GM19372 (cell line): ENCODE measurements around the gene ATRAID.

ENCODE experiments used
- ATAC-seq: cut with Tn5 transposase; IDR thresholded peaks from one replicate; pipeline ENCODE4 v1.9.1; 2021; ENCODE audit warnings: mild to moderate bottlenecking, low read depth, moderate library complexity; ENCODE audit not compliant: unreplicated experiment

The ATRAID gene

GRCh38 chr2:27217173-27218121 lies 5.6 kb downstream of the ATRAID start, which contains the start of gene CAD:
TSS of gene CAD (plus strand) at chr2:27217369. CDS start at chr2:27217552, 183 bp downstream.
- ATAC-seq: peak; percentile 66

- no peak for ATAC-seq
These were observed 6.8 kb downstream of the ATRAID start for GRCh38 chr2:27218614-27219013.

DNA sequence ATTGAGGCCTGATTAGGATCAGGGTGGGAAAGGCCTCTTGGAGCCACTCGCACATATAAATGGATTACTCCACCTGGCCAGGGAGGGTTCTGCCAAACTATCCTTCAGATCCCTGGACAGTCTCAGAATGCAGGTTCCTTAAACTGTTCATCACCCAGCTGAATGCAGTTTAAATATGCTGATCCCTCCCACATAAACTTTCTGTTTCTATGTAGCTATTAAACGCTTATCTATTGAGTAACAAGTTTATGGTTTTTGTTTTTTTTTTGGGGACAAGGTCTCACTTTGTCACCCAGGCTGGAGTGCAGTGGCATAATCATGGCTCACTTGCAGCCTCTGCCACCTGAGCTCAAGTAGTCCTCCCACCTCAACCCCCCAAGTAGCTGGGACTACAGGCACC lies 7.2 kb downstream of the ATRAID start:
- no peak for ATAC-seq

GRCh38 chr2:27220091-27220490 lies 8.2 kb downstream of the ATRAID start:
- no peak for ATAC-seq

DNA sequence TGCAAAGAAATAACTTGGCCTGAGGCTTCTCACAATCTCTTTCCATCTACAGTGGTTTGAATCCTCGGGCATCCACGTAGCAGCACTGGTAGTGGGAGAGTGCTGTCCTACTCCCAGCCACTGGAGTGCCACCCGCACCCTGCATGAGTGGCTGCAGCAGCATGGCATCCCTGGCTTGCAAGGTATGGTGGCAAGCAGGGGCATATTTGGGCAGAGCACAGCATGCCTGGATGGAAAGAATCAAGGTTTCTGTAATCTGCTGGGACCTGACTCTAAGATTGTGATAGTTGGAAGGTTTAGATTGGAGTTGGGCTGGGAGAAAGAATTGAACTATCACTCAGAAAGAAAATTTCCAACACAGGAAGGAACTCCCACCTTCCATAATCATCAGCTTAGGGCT lies 9.3 kb downstream of the ATRAID start:
- ATAC-seq: no peak

DNA sequence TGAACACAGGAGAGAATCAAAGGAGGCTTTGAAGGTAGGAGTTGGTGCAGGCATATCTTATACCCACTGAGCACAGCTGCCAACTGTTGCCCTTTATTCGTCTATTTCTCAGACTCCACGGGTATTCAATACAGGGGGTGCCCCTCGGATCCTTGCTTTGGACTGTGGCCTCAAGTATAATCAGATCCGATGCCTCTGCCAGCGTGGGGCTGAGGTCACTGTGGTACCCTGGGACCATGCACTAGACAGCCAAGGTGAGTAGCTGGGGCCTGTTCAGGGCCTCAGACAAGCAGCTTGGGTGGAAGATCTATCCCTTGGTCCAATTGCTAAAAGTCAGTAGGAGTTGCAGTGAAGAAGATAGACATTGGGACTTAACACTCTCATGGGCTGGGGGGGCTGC lies 10.6 kb downstream of the ATRAID start:
- ATAC-seq: no peak

- no peak for ATAC-seq
These were observed 11.6 kb downstream of the ATRAID start for GRCh38 chr2:27223416-27223815.

GRCh38 chr2:27225526-27225925 lies 13.7 kb downstream of the ATRAID start:
- ATAC-seq: no peak

GRCh38 chr2:27227501-27227900 lies 15.7 kb downstream of the ATRAID start:
- ATAC-seq: no peak

GRCh38 chr2:27231921-27232320 lies 20.1 kb downstream of the ATRAID start:
- no peak for ATAC-seq

- no peak for ATAC-seq
These were observed 21.5 kb downstream of the ATRAID start for GRCh38 chr2:27233341-27233740.

DNA sequence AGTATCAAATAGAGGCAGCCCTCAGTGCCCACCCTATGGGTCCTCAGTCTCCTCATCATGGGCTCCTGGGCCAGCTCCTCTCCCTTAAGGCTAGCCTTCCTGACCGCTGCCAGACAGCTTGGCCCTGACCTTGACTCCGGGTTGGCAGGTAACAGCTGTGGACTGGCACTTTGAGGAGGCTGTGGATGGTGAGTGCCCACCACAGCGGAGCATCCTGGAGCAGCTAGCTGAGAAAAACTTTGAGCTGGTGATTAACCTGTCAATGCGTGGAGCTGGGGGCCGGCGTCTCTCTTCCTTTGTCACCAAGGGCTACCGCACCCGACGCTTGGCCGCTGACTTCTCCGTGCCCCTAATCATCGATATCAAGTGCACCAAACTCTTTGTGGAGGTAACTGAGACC lies 24.3 kb downstream of the ATRAID start:
- no peak for ATAC-seq

DNA sequence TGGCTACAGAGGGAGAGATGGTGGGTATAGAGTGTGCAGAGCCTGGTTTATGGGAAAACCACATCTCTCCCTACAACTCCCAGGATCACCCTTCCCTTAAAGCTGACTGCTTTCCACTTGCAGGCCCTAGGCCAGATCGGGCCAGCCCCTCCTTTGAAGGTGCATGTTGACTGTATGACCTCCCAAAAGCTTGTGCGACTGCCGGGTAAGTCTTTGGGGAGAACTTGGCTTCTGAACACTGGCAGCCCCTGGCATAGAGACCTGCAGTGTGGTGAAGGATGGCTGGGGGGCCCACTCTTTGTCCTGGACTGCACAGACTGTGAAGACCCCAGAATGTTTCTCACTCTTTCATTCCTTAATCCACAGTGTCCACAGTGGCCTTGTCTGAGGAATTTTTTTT lies 24.8 kb downstream of the ATRAID start:
- no peak for ATAC-seq

DNA sequence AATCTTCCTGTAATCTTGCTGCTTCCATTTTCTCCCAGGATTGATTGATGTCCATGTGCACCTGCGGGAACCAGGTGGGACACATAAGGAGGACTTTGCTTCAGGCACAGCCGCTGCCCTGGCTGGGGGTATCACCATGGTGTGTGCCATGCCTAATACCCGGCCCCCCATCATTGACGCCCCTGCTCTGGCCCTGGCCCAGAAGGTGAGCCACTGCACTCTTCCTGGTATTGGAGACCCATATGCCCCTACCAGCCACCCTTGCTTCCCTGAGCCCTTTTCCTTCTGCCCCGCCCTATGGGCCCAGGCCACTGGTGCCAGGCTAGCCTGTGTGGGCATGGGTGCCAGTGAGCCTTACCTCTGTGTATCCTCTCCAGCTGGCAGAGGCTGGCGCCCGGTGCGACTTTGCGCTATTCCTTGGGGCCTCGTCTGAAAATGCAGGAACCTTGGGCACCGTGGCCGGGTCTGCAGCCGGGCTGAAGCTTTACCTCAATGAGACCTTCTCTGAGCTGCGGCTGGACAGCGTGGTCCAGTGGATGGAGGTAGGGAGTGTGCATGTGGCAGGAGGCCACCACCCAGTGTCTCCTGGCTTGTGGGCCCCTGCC lies 25.6 kb downstream of the ATRAID start:
- ATAC-seq: no peak

GRCh38 chr2:27238976-27239375 lies 27.1 kb downstream of the ATRAID start:
- ATAC-seq: no peak

GRCh38 chr2:27240406-27240805 lies 28.6 kb downstream of the ATRAID start:
- no peak for ATAC-seq

GRCh38 chr2:27241761-27242613 lies 30.1 kb downstream of the ATRAID start:
- no peak for ATAC-seq

DNA sequence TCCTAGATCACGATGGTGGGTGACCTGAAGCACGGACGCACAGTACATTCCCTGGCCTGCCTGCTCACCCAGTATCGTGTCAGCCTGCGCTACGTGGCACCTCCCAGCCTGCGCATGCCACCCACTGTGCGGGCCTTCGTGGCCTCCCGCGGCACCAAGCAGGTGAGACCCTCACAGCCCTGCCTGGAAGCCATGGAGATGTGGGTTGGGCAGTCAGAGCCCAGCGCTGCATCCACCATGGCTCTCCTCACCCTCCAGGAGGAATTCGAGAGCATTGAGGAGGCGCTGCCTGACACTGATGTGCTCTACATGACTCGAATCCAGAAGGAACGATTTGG lies 30.7 kb downstream of the ATRAID start:
- ATAC-seq: no peak

GRCh38 chr2:27243391-27244130 lies 31.7 kb downstream of the ATRAID start:
- no peak for ATAC-seq

DNA sequence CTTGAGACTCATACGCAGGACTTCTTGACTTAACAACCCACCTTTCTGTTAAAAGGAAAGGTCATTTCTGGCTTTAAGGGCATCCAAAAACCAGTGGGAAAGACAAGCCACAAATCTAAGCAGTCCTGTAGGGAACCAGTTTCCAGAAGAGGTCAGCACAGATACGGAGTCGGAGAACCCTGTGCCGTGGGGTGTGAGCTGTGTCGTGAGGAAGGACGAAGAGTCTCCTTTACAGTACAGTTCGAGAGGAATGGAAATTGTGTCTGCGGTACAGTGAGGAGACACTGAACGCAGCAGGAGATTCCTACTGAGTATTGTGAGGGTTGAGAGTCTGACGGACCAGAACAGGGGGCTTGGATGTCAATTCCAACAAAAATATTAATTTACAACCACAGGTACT lies 33.3 kb downstream of the ATRAID start:
- no peak for ATAC-seq
